Fibroblast of lung (primary cell): ENCODE measurements around the gene GALNT2. TPM values are rescaled to one million over a fixed set of nuclear protein-coding genes. Genes with fewer than 3 reads are reported as not detected.

ENCODE experiments used
- DNase-seq, 2 donors: peaks; one replicate each; pipeline versions ENCODE4 v3.0.0 to v3.0.0-alpha.2; 2010; ENCODE audit warnings: low read depth in 2 of 2
- H2AFZ ChIP-seq: 2 replicates; pipeline ENCODE4 v1.5.1; 2012; ENCODE audit warnings: low read length, control low read depth, inconsistent platforms
- H3K27ac ChIP-seq: 2 replicates; pipeline ENCODE4 v1.5.1; 2011; ENCODE audit warnings: low read length, control low read depth; ENCODE audit not compliant: insufficient read depth
- H3K27me3 ChIP-seq: 2 replicates; pipeline ENCODE4 v1.5.1; 2011; ENCODE audit warnings: mild to moderate bottlenecking, low read length; ENCODE audit not compliant: control insufficient read depth, insufficient read depth
- H3K36me3 ChIP-seq: 2 replicates; pipeline ENCODE4 v1.5.1; 2011; ENCODE audit warnings: low read length; ENCODE audit not compliant: control insufficient read depth, insufficient read depth
- H3K4me1 ChIP-seq: 2 replicates; pipeline ENCODE4 v1.5.1; 2011; ENCODE audit warnings: low read length; ENCODE audit not compliant: control insufficient read depth, insufficient read depth; ENCODE audit errors: extremely low read depth
- H3K4me2 ChIP-seq: 2 replicates; pipeline ENCODE4 v1.5.1; 2011; ENCODE audit warnings: low read length, control low read depth; ENCODE audit not compliant: insufficient read depth; ENCODE audit errors: extremely low read depth
- H3K4me3 ChIP-seq, 4 experiments: fragments of 200-600 bp in 1 of 4; sonication (generic) in 1 of 4; replicated peaks in 1 of 4; 2 replicates each; pipeline ENCODE4 v1.5.1; 2011 to 2016; ENCODE audit warnings: low read length in 4 of 4, low read depth in 3 of 4, mild to moderate bottlenecking in 3 of 4, control low read depth in 2 of 4, inconsistent platforms in 1 of 4, mixed read lengths in 1 of 4; ENCODE audit not compliant: insufficient read depth in 1 of 4; ENCODE audit errors: control extremely low read depth in 1 of 4
- H3K79me2 ChIP-seq: 2 replicates; pipeline ENCODE4 v1.5.1; 2012; ENCODE audit warnings: mild to moderate bottlenecking, low read length, inconsistent platforms; ENCODE audit not compliant: control insufficient read depth, insufficient read depth
- H3K9ac ChIP-seq: 2 replicates; pipeline ENCODE4 v1.5.1; 2011; ENCODE audit warnings: mild to moderate bottlenecking, low read length, control low read depth; ENCODE audit not compliant: insufficient read depth
- H3K9me3 ChIP-seq: 2 replicates; pipeline ENCODE4 v1.5.1; 2012; ENCODE audit warnings: low read depth, low read length; ENCODE audit not compliant: control insufficient read depth, insufficient read depth
- H4K20me1 ChIP-seq: 2 replicates; pipeline ENCODE4 v1.5.1; 2011; ENCODE audit warnings: low read length; ENCODE audit not compliant: control insufficient read depth, insufficient read depth; ENCODE audit errors: extremely low read depth
- CTCF ChIP-seq, 2 donors: IDR thresholded peaks in 1 of 2; conservative IDR thresholded peaks in 1 of 2; 1 replicate in 1 of 2; 2 replicates in 1 of 2; pipeline ENCODE4 v1.5.1; 2011 to 2012; ENCODE audit warnings: low read length in 2 of 2, control low read depth in 1 of 2, inconsistent platforms in 1 of 2, low read depth in 1 of 2, mild to moderate bottlenecking in 1 of 2
- EZH2 ChIP-seq: IDR thresholded peaks from 2 replicates; pipeline ENCODE4 v1.5.1; 2012; ENCODE audit warnings: low read length, control low read depth, mild to moderate bottlenecking; ENCODE audit errors: missing control alignments
- polyA plus RNA-seq, 2 donors: library from polyadenylated mRNA; depleted of rRNA in 1 of 2; stranded (reverse) in 1 of 2; unstranded in 1 of 2; fragments of >200 nt; gene quantifications; 2 replicates each; pipeline ENCODE4 v1.2.1, GENCODE V29; 2011 to 2012; ENCODE audit warnings: missing spikeins in 1 of 2
- total RNA-seq: library from RNA; depleted of rRNA; stranded (reverse); fragments of >200 nt; gene quantifications from 2 replicates; pipeline ENCODE4 v1.2.1, GENCODE V29; 2014

GALNT2 gene
- total and polyA plus RNA-seq, 2 donors (not counting 1 experiment from before 2014, with no cell fraction given): 106 to 115 TPM

GRCh38 chr1:230052665-230053064, 14.4 kb upstream of the GALNT2 start:
- Histone ChIP-seq H3K4me3 (no peak overlapping the region), H3K4me2 (no peak overlapping the region), H3K9ac (no peak overlapping the region), H3K27me3 (no peaks in the 10 kb centered on the region), H3K9me3 (no peaks in the 10 kb centered on the region), H4K20me1 (no peaks in the 10 kb centered on the region), H3K36me3 (no peaks in the 10 kb centered on the region), H3K27ac (no peak overlapping the region), H2AFZ (no peak overlapping the region), H3K79me2 (no peaks in the 10 kb centered on the region), H3K4me1 (no peaks in the 10 kb centered on the region)
- no peak for DNase-seq
- TF ChIP-seq EZH2: no peak
- no peak for TF ChIP-seq CTCF (conservative IDR thresholded peaks at IDR 0.05 in 1 of 2, IDR thresholded peaks at IDR 0.05 in 1 of 2; ENCODE audit: low read depth in 1 of 2, low read length in 2 of 2)

DNA sequence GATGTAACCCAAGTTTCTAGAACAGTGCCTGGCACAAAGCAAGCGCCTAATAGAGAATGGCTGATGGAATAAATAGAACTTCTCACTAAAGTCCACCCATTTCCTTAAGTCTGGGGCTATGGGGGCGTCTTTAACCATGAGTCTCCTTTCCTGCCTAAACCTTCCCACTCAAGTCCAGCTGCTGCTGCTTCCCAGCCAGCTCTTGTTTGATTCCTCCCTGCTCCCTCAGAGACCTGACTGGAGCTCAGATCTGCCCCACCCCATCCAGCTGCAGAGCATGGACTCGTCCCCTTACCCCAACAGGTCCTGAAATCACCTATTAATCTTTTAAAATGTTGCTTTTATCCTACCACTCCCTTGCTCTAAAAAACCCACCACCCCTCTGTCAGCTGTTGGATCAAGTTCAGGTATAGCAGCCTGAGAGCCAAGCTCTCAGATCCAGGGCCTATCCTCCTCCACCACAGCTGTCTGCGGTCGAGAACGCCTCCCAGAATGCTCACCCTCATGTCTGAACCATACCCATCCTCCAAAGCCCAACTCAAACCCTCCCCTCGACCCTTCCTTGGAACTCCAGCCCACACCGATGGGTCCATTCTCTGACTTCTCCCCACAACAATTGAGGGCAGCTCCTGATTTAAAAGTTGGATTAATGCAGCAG, 12.8 kb upstream of the GALNT2 start:
- Histone ChIP-seq H3K9ac (no peak overlapping the region), H3K4me2 (no peak overlapping the region), H3K4me3 (no peak overlapping the region), H2AFZ (no peak overlapping the region), H3K4me1 (no peaks in the 10 kb centered on the region), H4K20me1 (no peaks in the 10 kb centered on the region), H3K9me3 (no peaks in the 10 kb centered on the region), H3K36me3 (no peaks in the 10 kb centered on the region), H3K79me2 (no peaks in the 10 kb centered on the region), H3K27ac (no peak overlapping the region), H3K27me3 (no peaks in the 10 kb centered on the region)
- TF ChIP-seq CTCF (conservative IDR thresholded peaks at IDR 0.05 in 1 of 2, IDR thresholded peaks at IDR 0.05 in 1 of 2; ENCODE audit: low read depth in 1 of 2, low read length in 2 of 2) (no peak), EZH2 (no peak)
- no peak for DNase-seq

DNA sequence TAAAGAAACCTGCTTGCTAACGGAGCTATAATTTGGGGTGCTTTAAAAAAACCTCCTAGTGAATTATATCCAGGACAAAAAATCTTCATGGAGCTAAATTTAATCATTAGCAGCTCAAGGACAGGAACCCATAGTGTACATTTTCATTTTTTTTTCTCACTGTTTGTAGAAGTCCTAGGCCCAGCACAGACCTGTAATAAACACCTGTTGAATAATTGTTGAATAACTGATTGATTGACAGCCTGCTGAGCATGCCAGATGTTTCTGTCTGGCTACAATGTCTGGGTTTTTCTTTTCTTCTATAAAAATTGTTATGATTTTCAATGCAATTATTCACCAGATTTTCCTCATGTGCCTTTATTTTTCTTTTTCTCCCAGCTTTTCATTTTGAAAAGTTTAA, 10.9 kb upstream of the GALNT2 start:
- no peaks in the 10 kb centered on the region for H3K9me3 ChIP-seq

More for the DNA sequence above, 10.9 kb upstream of the GALNT2 start:
- H3K27ac ChIP-seq: no peak overlapping the region
- no peaks in the 10 kb centered on the region for H3K36me3 ChIP-seq
- H3K27me3 ChIP-seq: no peaks in the 10 kb centered on the region
- H3K4me2 ChIP-seq: no peak overlapping the region
- no peaks in the 10 kb centered on the region for H4K20me1 ChIP-seq
- no peak overlapping the region for H3K4me3 ChIP-seq
- no peak overlapping the region for H3K9ac ChIP-seq
- TF ChIP-seq EZH2: no peak
- TF ChIP-seq CTCF (conservative IDR thresholded peaks at IDR 0.05 in 1 of 2, IDR thresholded peaks at IDR 0.05 in 1 of 2; ENCODE audit: low read depth in 1 of 2, low read length in 2 of 2): no peak
- no peak overlapping the region for H2AFZ ChIP-seq
- DNase-seq: no peak
- H3K4me1 ChIP-seq: no peaks in the 10 kb centered on the region
- no peaks in the 10 kb centered on the region for H3K79me2 ChIP-seq
